Endothelial cell of umbilical vein (primary cell): ENCODE measurements around the gene DVL1.

Source experiments
- EZH2 ChIP-seq: IDR thresholded peaks from 2 replicates; pipeline ENCODE4 v1.6.1; 2012; ENCODE audit warnings: borderline replicate concordance, low read depth, mild to moderate bottlenecking, moderate library complexity, low read length, inconsistent platforms; ENCODE audit not compliant: severe bottlenecking
- JUN ChIP-seq: IDR thresholded peaks from 2 replicates; pipeline ENCODE4 v1.6.1; 2011; ENCODE audit warnings: borderline replicate concordance, low read depth; ENCODE audit not compliant: insufficient read length, insufficient read depth
- MYC ChIP-seq: IDR thresholded peaks from one replicate; pipeline ENCODE4 v1.6.1; 2011; ENCODE audit warnings: mild to moderate bottlenecking, low read depth, low read length
- POLR2A ChIP-seq: IDR thresholded peaks from 2 replicates; pipeline ENCODE4 v1.6.1; 2012; ENCODE audit warnings: low read depth, mild to moderate bottlenecking, control low read depth, low read length
- POLR2AphosphoS5 ChIP-seq: IDR thresholded peaks from 2 replicates; pipeline ENCODE4 v1.6.1; 2012; ENCODE audit warnings: low read depth, mild to moderate bottlenecking, control low read depth, low read length, moderate library complexity; ENCODE audit not compliant: insufficient read depth
- TF ChIP-seq, protein P1 (sequence below), 2 donors: IDR thresholded peaks; 1 replicate in 1 of 2; 2 replicates in 1 of 2; pipeline ENCODE4 v1.5.1; 2011; ENCODE audit warnings: low read length in 2 of 2, mild to moderate bottlenecking in 2 of 2, moderate library complexity in 2 of 2, control low read depth in 1 of 2, inconsistent platforms in 1 of 2, low read depth in 1 of 2; ENCODE audit not compliant: insufficient read depth in 1 of 2; ENCODE audit errors: extremely low read depth in 1 of 2
- TF ChIP-seq, protein P2 (sequence below): IDR thresholded peaks from 2 replicates; pipeline ENCODE4 v1.6.1; 2011; ENCODE audit not compliant: insufficient read depth, insufficient read length

DNA sequence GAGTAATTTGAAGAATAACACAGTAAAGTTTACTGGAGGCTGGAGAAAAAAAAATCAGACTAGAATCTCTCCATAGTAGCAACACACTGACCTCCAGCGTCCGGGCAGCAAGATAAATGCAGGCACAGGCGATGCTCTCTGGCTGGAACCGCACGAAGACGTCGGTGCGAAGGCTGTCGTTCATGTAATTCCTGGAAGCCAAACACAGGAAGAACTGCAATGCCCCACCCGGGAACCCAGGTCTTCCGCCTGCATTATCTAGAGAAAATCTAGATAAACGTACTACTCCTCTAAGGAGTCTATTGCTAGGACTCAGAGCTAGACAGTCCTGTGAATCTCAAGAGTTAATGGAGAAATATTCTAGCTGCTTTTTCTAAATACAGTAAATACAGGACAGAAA is 41.5 kb upstream of the DVL1 start:
- TF ChIP-seq, protein P1, sequence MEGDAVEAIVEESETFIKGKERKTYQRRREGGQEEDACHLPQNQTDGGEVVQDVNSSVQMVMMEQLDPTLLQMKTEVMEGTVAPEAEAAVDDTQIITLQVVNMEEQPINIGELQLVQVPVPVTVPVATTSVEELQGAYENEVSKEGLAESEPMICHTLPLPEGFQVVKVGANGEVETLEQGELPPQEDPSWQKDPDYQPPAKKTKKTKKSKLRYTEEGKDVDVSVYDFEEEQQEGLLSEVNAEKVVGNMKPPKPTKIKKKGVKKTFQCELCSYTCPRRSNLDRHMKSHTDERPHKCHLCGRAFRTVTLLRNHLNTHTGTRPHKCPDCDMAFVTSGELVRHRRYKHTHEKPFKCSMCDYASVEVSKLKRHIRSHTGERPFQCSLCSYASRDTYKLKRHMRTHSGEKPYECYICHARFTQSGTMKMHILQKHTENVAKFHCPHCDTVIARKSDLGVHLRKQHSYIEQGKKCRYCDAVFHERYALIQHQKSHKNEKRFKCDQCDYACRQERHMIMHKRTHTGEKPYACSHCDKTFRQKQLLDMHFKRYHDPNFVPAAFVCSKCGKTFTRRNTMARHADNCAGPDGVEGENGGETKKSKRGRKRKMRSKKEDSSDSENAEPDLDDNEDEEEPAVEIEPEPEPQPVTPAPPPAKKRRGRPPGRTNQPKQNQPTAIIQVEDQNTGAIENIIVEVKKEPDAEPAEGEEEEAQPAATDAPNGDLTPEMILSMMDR (IDR thresholded peaks at IDR 0.05; ENCODE audit: extremely low read depth in 1 of 2, insufficient read depth in 1 of 2, low read depth in 1 of 2, low read length in 2 of 2) = no peak
- TF ChIP-seq POLR2AphosphoS5 (no peak), POLR2A (no peak), EZH2 (no peak), JUN (no peak), MYC (no peak)
- TF ChIP-seq, protein P2, sequence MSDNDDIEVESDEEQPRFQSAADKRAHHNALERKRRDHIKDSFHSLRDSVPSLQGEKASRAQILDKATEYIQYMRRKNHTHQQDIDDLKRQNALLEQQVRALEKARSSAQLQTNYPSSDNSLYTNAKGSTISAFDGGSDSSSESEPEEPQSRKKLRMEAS = no peak
